GM12801 (cell line): Measurements from ENCODE around the gene SNX32.

Source experiments
- CTCF ChIP-seq: IDR thresholded peaks from one replicate; pipeline ENCODE4 v1.5.1; 2011; ENCODE audit warnings: control low read depth; ENCODE audit not compliant: insufficient read length; ENCODE audit errors: extremely low read depth

Gene SNX32

GRCh38 chr11:65892661-65893317 lies 59.0 kb downstream of the SNX32 start:
- TF ChIP-seq CTCF = no peak

- no peak for TF ChIP-seq CTCF
Measured at GRCh38 chr11:65894034-65894591, 60.4 kb downstream of the SNX32 start.

GRCh38 chr11:65895482-65895981 lies 61.8 kb downstream of the SNX32 start:
- TF ChIP-seq CTCF = no peak

- TF ChIP-seq CTCF = no peak
Measured at GRCh38 chr11:65896034-65896999, 62.6 kb downstream of the SNX32 start.

GRCh38 chr11:65897020-65897471 lies 63.3 kb downstream of the SNX32 start:
- TF ChIP-seq CTCF = no peak

- no peak for TF ChIP-seq CTCF
Measured at GRCh38 chr11:65898656-65899355, 65.0 kb downstream of the SNX32 start.
